ENCODE results near the gene XYLT1. TPM values are rescaled to one million over a fixed set of nuclear protein-coding genes. Genes with fewer than 3 reads are reported as not detected.

The XYLT1 gene
- total RNA-seq, 4 donors from 2014 or later, result 6.6 to 17.2 (median 10.0) TPM

- no peak overlapping the region for H3K27ac ChIP-seq
- H3K36me3 ChIP-seq, result no peaks in the 10 kb centered on the region
- no peaks in the 10 kb centered on the region for H3K27me3 ChIP-seq
- no peaks in the 10 kb centered on the region for H3K9me3 ChIP-seq
- H3K4me3 ChIP-seq, result no peak overlapping the region
- intact Hi-C loops (cut with DNase I), result no loop called here
- peaks cover 12 to 26% (median 21%) of the 10 kb centered on the region in 3 donors for H3K4me1 ChIP-seq
- DNase-seq, result no peak
- no peak for TF ChIP-seq CTCF (IDR thresholded peaks at IDR 0.05)
- TF ChIP-seq POLR2A (IDR thresholded peaks at IDR 0.05), result no peak
- WGBS, 2 donors, result 87 to 90% methylated on average over 5 of the region's 5 CpGs
Measured at GRCh38 chr16:17392857-17393692, 77.7 kb downstream of the XYLT1 start.

GRCh38 chr16:17392127-17392856 is 78.5 kb downstream of the XYLT1 start:
- no peaks in the 10 kb centered on the region for H3K36me3 ChIP-seq
- H3K27ac ChIP-seq, result no peak overlapping the region
- H3K27me3 ChIP-seq, result no peaks in the 10 kb centered on the region
- 69 to 70% methylated on average over 8 of the region's 8 CpGs for WGBS, 2 donors
- DNase-seq, result no peak
- intact Hi-C loops (cut with DNase I), result no loop called here
- no peak for TF ChIP-seq CTCF (IDR thresholded peaks at IDR 0.05)
- H3K9me3 ChIP-seq, result no peaks in the 10 kb centered on the region
- H3K4me1 ChIP-seq, result peaks cover 9 to 19% (median 18%) of the 10 kb centered on the region in 3 donors
- no peak overlapping the region for H3K4me3 ChIP-seq

GRCh38 chr16:17391715-17392114 is 79.0 kb downstream of the XYLT1 start:
- H3K36me3 ChIP-seq, result no peaks in the 10 kb centered on the region
- intact Hi-C loops (cut with DNase I), result no loop called here
- no peak overlapping the region for H3K4me3 ChIP-seq
- peaks cover 9 to 13% (median 12%) of the 10 kb centered on the region in 3 donors for H3K4me1 ChIP-seq
- H3K9me3 ChIP-seq, result no peaks in the 10 kb centered on the region
- no peaks in the 10 kb centered on the region for H3K27me3 ChIP-seq
- no peak overlapping the region for H3K27ac ChIP-seq
- TF ChIP-seq POLR2A (IDR thresholded peaks at IDR 0.05) (no peak), CTCF (IDR thresholded peaks at IDR 0.05) (no peak)
- no peak for DNase-seq
- WGBS, 2 donors, result 83 to 90% methylated on average over 5 of the region's 5 CpGs

GRCh38 chr16:17389384-17389783 is 81.4 kb downstream of the XYLT1 start:
- H3K27me3 ChIP-seq, result no peaks in the 10 kb centered on the region
- peaks cover 0 to 21% (median 0%) of the 10 kb centered on the region in 3 donors for H3K4me1 ChIP-seq
- no peak overlapping the region for H3K27ac ChIP-seq
- no peak for DNase-seq
- 71 to 78% methylated on average over 4 of the region's 4 CpGs for WGBS, 2 donors
- no peaks in the 10 kb centered on the region for H3K36me3 ChIP-seq
- TF ChIP-seq CTCF (IDR thresholded peaks at IDR 0.05) (no peak), POLR2A (IDR thresholded peaks at IDR 0.05) (no peak)
- H3K9me3 ChIP-seq, result no peaks in the 10 kb centered on the region
- no peak overlapping the region for H3K4me3 ChIP-seq
- intact Hi-C loops (cut with DNase I), result no loop called here

GRCh38 chr16:17387256-17387655 is 83.5 kb downstream of the XYLT1 start:
- H3K4me1 ChIP-seq, result peaks cover 0 to 38% (median 0%) of the 10 kb centered on the region in 3 donors
- no peak overlapping the region for H3K4me3 ChIP-seq
- WGBS, 2 donors, result 83 to 92% methylated on average over 3 to 4 of the region's 4 CpGs
- H3K36me3 ChIP-seq, result no peaks in the 10 kb centered on the region
- no peaks in the 10 kb centered on the region for H3K27me3 ChIP-seq
- TF ChIP-seq CTCF (IDR thresholded peaks at IDR 0.05), result no peak
- no peak for TF ChIP-seq POLR2A (IDR thresholded peaks at IDR 0.05)
- H3K27ac ChIP-seq, result no peak overlapping the region
- DNase-seq, result no peak
- intact Hi-C loops (cut with DNase I), result no loop called here
- no peaks in the 10 kb centered on the region for H3K9me3 ChIP-seq

Measured in esophagus squamous epithelium (tissue), 5 donors.